Measurements from ENCODE around the gene LDB3.

DNA sequence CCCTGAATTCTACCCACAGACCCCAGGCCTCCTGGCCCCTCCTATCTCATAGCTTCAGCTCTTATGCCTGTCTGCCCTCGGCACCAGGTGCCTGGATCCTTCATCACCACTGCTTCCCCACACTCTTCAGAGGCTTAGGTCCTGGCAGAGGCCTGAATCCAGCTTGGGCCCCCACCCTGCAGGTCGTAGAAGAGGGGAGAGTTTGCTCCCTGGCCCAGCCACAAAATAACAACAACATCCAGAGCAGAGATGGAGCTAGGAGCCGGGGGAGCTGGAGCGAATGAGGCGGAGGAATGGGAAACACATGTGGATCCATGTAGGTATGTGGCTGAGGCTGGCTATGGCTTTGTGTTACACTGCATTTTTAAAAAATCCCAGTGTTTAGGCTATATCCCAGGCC lies 21.8 kb upstream of the LDB3 start:
- TF ChIP-seq RAD21 (IDR thresholded peaks at IDR 0.05; ENCODE audit: low read length): no peak
- TF ChIP-seq, protein P1, sequence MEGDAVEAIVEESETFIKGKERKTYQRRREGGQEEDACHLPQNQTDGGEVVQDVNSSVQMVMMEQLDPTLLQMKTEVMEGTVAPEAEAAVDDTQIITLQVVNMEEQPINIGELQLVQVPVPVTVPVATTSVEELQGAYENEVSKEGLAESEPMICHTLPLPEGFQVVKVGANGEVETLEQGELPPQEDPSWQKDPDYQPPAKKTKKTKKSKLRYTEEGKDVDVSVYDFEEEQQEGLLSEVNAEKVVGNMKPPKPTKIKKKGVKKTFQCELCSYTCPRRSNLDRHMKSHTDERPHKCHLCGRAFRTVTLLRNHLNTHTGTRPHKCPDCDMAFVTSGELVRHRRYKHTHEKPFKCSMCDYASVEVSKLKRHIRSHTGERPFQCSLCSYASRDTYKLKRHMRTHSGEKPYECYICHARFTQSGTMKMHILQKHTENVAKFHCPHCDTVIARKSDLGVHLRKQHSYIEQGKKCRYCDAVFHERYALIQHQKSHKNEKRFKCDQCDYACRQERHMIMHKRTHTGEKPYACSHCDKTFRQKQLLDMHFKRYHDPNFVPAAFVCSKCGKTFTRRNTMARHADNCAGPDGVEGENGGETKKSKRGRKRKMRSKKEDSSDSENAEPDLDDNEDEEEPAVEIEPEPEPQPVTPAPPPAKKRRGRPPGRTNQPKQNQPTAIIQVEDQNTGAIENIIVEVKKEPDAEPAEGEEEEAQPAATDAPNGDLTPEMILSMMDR (conservative IDR thresholded peaks at IDR 0.05; ENCODE audit: low read depth, low read length): no peak
- TF ChIP-seq RCOR1 (IDR thresholded peaks at IDR 0.05; ENCODE audit: insufficient replicate concordance, low read length): no peak
- TF ChIP-seq, protein P2, sequence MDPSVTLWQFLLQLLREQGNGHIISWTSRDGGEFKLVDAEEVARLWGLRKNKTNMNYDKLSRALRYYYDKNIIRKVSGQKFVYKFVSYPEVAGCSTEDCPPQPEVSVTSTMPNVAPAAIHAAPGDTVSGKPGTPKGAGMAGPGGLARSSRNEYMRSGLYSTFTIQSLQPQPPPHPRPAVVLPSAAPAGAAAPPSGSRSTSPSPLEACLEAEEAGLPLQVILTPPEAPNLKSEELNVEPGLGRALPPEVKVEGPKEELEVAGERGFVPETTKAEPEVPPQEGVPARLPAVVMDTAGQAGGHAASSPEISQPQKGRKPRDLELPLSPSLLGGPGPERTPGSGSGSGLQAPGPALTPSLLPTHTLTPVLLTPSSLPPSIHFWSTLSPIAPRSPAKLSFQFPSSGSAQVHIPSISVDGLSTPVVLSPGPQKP (IDR thresholded peaks at IDR 0.05; ENCODE audit: borderline replicate concordance, low read depth, low read length): no peak
- TF ChIP-seq, protein P3, sequence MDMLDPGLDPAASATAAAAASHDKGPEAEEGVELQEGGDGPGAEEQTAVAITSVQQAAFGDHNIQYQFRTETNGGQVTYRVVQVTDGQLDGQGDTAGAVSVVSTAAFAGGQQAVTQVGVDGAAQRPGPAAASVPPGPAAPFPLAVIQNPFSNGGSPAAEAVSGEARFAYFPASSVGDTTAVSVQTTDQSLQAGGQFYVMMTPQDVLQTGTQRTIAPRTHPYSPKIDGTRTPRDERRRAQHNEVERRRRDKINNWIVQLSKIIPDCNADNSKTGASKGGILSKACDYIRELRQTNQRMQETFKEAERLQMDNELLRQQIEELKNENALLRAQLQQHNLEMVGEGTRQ (IDR thresholded peaks at IDR 0.05; ENCODE audit: low read depth, low read length): no peak
- TF ChIP-seq RFX5 (IDR thresholded peaks at IDR 0.05; ENCODE audit: low read depth, low read length): no peak
- no peak for TF ChIP-seq CEBPB (IDR thresholded peaks at IDR 0.05; ENCODE audit: low read depth, low read length)
- no peak for TF ChIP-seq SMC3 (IDR thresholded peaks at IDR 0.05; ENCODE audit: low read depth, low read length)
- TF ChIP-seq NFE2L2 (IDR thresholded peaks at IDR 0.05; ENCODE audit: low read depth, low read length): no peak
- no peak for TF ChIP-seq MXI1 (IDR thresholded peaks at IDR 0.05; ENCODE audit: borderline replicate concordance, low read depth, low read length)
- TF ChIP-seq POLR2A (IDR thresholded peaks at IDR 0.05; ENCODE audit: low read depth, low read length): no peak

All from IMR-90 (cell line).